Gastrocnemius medialis (tissue), 4 donors: Measurements from ENCODE around the gene PDLIM1.

Experiments used
- POLR2A ChIP-seq, 2 donors: fragments of 450-650 bp; IDR thresholded peaks; one replicate each; pipeline ENCODE4 v1.6.1; 2017; ENCODE audit warnings: antibody characterized with exemption in 2 of 2, mild to moderate bottlenecking in 2 of 2, moderate library complexity in 2 of 2
- TF ChIP-seq, protein P1 (sequence below), 5 experiments: fragments of 450-650 bp in 3 of 5; fragments of 200-600 bp in 2 of 5; sonication (generic) in 2 of 5; IDR thresholded peaks in 4 of 5; conservative IDR thresholded peaks in 1 of 5; 1 replicate in 4 of 5; 2 replicates in 1 of 5; pipeline ENCODE4 v1.5.1; 2016 to 2019; ENCODE audit warnings: antibody characterized with exemption in 5 of 5, mild to moderate bottlenecking in 3 of 5, moderate library complexity in 3 of 5

DNA sequence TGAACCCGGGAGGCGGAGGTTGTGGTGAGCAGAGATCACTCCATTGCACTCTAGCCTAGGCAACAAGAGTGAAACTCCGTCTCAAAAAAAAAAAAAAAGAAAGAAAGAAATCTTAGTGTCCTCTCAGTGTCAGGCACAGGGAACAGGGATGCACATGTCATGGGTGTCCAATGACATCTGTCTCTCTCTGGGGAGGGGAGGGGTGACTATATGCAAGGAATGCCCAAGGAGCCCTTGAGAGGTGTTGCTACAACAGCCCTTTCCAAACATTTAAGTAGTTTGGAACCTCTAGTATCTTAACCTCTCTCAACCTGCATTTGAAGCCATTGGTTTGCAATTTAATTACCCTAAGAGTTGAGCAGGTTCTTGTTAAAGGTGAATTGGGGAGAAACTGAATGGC, 28.9 kb downstream of the PDLIM1 start:
- TF ChIP-seq, protein P1, sequence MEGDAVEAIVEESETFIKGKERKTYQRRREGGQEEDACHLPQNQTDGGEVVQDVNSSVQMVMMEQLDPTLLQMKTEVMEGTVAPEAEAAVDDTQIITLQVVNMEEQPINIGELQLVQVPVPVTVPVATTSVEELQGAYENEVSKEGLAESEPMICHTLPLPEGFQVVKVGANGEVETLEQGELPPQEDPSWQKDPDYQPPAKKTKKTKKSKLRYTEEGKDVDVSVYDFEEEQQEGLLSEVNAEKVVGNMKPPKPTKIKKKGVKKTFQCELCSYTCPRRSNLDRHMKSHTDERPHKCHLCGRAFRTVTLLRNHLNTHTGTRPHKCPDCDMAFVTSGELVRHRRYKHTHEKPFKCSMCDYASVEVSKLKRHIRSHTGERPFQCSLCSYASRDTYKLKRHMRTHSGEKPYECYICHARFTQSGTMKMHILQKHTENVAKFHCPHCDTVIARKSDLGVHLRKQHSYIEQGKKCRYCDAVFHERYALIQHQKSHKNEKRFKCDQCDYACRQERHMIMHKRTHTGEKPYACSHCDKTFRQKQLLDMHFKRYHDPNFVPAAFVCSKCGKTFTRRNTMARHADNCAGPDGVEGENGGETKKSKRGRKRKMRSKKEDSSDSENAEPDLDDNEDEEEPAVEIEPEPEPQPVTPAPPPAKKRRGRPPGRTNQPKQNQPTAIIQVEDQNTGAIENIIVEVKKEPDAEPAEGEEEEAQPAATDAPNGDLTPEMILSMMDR (IDR thresholded peaks at IDR 0.05 in 4 of 5, conservative IDR thresholded peaks at IDR 0.05 in 1 of 5): no peak
- TF ChIP-seq POLR2A (IDR thresholded peaks at IDR 0.05): no peak
